Activated CD4-positive, alpha-beta T cell treated with anti-CD3 and anti-CD28 coated beads, Interleukin-2, amount 10 ng/mL, durations not matched to agents 24 days and 14 days (primary cell): ENCODE measurements around the gene HSDL1. TPM values are rescaled to one million over a fixed set of nuclear protein-coding genes. Genes with fewer than 3 reads are reported as not detected.

Experiments used
- DNase-seq: peaks from one replicate; pipeline ENCODE4 v3.0.0; 2022
- H3K27ac Mint-ChIP-seq: one replicate; pipeline ENCODE4 v1.8.0; 2022; ENCODE audit warnings: mild to moderate bottlenecking, mixed read lengths
- H3K27me3 Mint-ChIP-seq: one replicate; pipeline ENCODE4 v1.8.0; 2022; ENCODE audit warnings: mixed read lengths
- H3K36me3 Mint-ChIP-seq: one replicate; pipeline ENCODE4 v1.8.0; 2022; ENCODE audit warnings: low read depth, mild to moderate bottlenecking, mixed read lengths
- H3K4me1 Mint-ChIP-seq: one replicate; pipeline ENCODE4 v1.8.0; 2021; ENCODE audit warnings: mixed read lengths
- H3K4me3 Mint-ChIP-seq: one replicate; pipeline ENCODE4 v1.8.0; 2022; ENCODE audit warnings: mild to moderate bottlenecking, moderate library complexity, mixed read lengths
- H3K9me3 Mint-ChIP-seq: one replicate; pipeline ENCODE4 v1.8.0; 2021; ENCODE audit warnings: mixed read lengths
- intact Hi-C: fragments of 100-400 bp; cut with micrococcal nuclease; formaldehyde crosslinking; loops from one replicate; pipeline ENCODE4 v1.15.1; 2023
- total RNA-seq: library from RNA; stranded (reverse); gene quantifications from 2 replicates; pipeline ENCODE4 v1.2.3, GENCODE V29; 2022

HSDL1 gene
- total RNA-seq: 16.4 and 17.6 TPM in 2 replicates

GRCh38 chr16:84144859-84145639 is at the start of gene HSDL1, which contains the start of gene DNAAF1:
Gene HSDL1, minus strand, starts transcription at chr16:84145177. Its CDS starts 13,856 bp downstream, at chr16:84131321.
Gene DNAAF1, plus strand, starts transcription at chr16:84145308. Its CDS starts 133 bp downstream, at chr16:84145441.
- Mint-ChIP-seq H3K4me3 (peak within 1 kb of the TSS; percentile 94), H3K36me3 (peaks cover 3% of the 10 kb centered on the region), H3K4me1 (peaks cover 11% of the 10 kb centered on the region), H3K9me3 (no peaks in the 10 kb centered on the region), H3K27ac (peak within 1 kb of the TSS; percentile 86), H3K27me3 (peaks cover 16% of the 10 kb centered on the region)
- intact Hi-C loops: loop anchor here (1.0 to 2.0 kb wide), 3 partner anchors 29 to 60 kb away; partner anchors contain the start of genes MBTPS1 and TAF1C
- DNase-seq: peak; percentile 99

DNA sequence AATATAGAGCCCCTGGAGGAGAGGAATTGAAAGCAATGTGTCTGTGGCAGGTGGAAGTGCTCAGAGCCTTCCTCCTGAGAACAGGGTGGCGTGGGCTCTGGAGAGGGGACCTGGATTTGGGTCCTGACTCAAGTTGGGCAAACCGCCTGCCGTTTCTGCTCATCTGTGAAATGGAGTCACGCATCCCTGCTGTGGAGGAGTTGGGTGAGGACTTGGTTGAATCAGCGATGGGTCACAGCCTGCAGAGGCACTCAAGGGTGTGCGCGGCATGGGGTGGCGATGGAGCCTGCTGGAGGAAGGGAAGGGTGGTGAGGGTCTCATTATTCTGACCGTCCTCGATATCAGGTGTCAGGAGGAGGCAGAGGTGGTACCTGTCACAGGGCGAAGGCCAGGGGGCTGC is 49.0 kb upstream of the HSDL1 start:
- Mint-ChIP-seq H3K36me3 (no peaks in the 10 kb centered on the region), H3K27me3 (peaks cover 1% of the 10 kb centered on the region), H3K9me3 (no peaks in the 10 kb centered on the region), H3K27ac (peak overlapping the region; percentile 71), H3K4me1 (peaks cover 17% of the 10 kb centered on the region), H3K4me3 (peak overlapping the region; percentile 39)
- intact Hi-C loops: no loop called here
- DNase-seq: no peak

DNA sequence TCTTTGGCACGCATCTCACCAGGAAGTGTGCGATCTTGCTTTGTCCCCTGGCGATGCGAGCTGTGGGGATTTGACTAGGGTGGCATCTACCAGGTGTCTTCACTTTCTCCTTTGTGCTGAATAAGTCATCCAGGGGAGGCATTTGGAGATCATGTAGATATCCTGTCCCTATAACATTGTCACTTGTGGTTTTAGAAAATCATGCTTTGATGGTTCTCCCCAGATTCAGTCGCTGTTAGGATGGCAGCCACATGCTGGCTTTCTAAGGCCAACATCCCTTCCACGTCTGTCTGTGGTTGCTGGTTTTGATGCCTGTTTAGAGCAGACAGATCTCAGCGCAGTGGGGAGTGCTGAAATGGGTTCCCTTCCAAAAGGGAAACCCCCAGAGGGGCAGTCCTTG is 48.5 kb upstream of the HSDL1 start:
- peaks cover 17% of the 10 kb centered on the region for H3K4me1 Mint-ChIP-seq
- peak overlapping the region; percentile 39 for H3K4me3 Mint-ChIP-seq
- intact Hi-C loops: no loop called here
- peak; percentile 68 for DNase-seq
- H3K36me3 Mint-ChIP-seq: no peaks in the 10 kb centered on the region
- H3K27me3 Mint-ChIP-seq: no peaks in the 10 kb centered on the region
- no peaks in the 10 kb centered on the region for H3K9me3 Mint-ChIP-seq
- peak overlapping the region; percentile 71 for H3K27ac Mint-ChIP-seq

DNA sequence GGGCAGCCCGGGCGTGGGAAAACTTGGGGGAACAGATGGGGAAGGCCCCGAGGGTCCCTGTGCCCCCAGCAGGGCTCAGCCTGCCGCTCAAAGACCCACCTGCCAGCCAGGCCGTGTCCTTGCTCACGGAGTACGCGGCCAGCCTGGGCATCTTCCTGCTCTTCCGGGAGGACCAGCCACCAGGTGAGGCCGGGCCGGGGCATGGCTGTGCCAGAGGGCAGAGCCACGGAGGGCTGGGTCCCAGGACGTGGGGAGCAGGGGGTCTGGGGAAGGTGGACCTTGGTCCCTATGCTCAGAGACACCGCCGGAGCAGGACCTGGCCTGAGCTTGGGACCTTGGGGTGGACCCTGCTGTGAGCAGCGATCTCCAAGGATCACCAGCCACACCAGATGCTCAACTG is 46.5 kb upstream of the HSDL1 start:
- intact Hi-C loops: no loop called here

DNA sequence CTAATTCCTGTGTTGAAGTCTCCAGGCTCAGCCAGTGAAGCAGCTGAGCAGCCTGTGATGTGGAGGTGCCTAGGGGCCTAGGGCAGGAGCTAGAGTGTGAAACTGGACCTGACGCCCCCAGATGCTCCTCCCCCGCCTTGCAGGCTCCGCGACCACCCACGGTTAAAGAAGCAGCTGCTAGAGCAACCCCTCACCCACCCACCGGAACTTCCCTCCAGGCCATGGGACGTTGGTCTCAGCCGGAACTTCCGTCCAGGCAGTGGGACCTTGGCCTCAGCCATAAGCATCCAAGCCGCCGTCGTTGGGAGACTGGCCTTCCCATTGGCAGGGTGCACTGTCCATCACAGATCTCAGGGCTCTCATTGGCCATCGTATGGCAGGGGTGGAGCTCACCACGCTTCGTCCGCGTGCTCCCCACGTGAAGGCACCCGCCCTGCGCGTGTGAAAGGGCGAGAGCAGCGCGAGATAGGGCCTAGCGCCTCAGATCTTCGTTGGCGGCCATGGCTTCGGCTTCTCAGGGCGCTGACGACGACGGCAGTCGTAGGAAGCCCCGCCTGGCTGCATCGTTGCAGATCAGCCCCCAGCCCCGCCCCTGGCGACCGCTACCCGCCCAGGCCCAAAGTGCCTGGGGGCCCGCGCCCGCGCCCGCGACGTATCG is 45.9 kb upstream of the HSDL1 start, which contains the start of gene ADAD2:
TSS of gene ADAD2 (plus strand) at position 427 of the 658 bp plus-strand sequence. CDS start at position 501, 74 bp downstream.
- DNase-seq: peak; percentile 64
- Mint-ChIP-seq H3K27ac (no peak within 1 kb of the TSS), H3K4me1 (peaks cover 20% of the 10 kb centered on the region)

More for the DNA sequence above, 46.5 kb upstream of the HSDL1 start:
- DNase-seq: no peak
- H3K27ac Mint-ChIP-seq: no peak overlapping the region
- no peaks in the 10 kb centered on the region for H3K36me3 Mint-ChIP-seq
- H3K4me3 Mint-ChIP-seq: no peak overlapping the region
- peaks cover 17% of the 10 kb centered on the region for H3K4me1 Mint-ChIP-seq
- H3K9me3 Mint-ChIP-seq: no peaks in the 10 kb centered on the region
- no peaks in the 10 kb centered on the region for H3K27me3 Mint-ChIP-seq

DNA sequence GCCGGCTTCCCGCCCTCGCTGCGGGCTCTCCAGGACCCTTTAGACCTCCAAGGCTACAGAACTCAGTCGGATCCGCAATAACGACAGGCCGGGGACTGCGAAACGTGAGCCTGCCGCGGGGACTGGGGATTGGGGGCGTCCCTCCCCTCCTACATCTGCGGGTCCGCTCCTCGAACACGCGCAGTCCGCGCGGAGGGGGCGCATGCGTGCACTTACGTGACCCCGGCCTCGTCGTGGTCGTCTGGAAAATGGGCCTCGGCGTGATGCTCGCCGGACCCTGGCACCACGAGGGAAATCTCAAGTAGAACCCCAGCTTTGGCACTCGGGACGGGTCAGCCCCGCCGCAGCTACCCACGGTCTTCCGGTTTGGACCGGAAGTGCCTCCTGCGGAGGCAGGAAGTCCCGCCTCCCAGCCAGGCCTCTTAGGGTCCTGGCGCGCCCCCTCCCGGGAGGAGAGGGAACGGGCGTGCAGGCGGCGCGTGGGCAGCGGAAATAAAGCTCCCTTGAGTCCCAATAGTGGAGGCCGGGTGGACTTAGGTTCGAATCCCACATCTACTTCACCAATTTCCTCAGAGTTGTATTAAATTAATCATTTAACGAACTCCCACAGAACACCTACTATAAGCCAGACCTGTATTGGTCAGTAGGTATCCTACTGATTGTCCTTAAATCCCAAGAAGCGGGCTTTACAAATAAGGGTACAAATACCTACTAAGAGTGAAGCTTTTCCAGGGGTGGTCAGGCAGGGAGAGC is 41.9 kb upstream of the HSDL1 start, which contains the start of gene TAF1C:
TSS of gene TAF1C (minus strand) at position 373 of the 753 bp plus-strand sequence. CDS start 2,069 bp downstream, outside the sequence.
- peak within 1 kb of the TSS; percentile 95 for H3K27ac Mint-ChIP-seq
- peaks cover 18% of the 10 kb centered on the region for H3K4me1 Mint-ChIP-seq
- H3K4me3 Mint-ChIP-seq: peak within 1 kb of the TSS; percentile 94
- H3K27me3 Mint-ChIP-seq: no peaks in the 10 kb centered on the region
- intact Hi-C loops: loop anchor here (1.0 to 5.0 kb wide), 5 partner anchors 42 to 235 kb away; partner anchors contain the start of genes DNAAF1, HSDL1, MBTPS1 and OSGIN1
- DNase-seq: peak; percentile 97
- H3K9me3 Mint-ChIP-seq: no peaks in the 10 kb centered on the region
- peaks cover 21% of the 10 kb centered on the region for H3K36me3 Mint-ChIP-seq

More for the DNA sequence above, 45.9 kb upstream of the HSDL1 start, which contains the start of gene ADAD2:
- no peaks in the 10 kb centered on the region for H3K36me3 Mint-ChIP-seq
- no peaks in the 10 kb centered on the region for H3K27me3 Mint-ChIP-seq
- no peak within 1 kb of the TSS for H3K4me3 Mint-ChIP-seq
- intact Hi-C loops: no loop called here
- H3K9me3 Mint-ChIP-seq: no peaks in the 10 kb centered on the region

DNA sequence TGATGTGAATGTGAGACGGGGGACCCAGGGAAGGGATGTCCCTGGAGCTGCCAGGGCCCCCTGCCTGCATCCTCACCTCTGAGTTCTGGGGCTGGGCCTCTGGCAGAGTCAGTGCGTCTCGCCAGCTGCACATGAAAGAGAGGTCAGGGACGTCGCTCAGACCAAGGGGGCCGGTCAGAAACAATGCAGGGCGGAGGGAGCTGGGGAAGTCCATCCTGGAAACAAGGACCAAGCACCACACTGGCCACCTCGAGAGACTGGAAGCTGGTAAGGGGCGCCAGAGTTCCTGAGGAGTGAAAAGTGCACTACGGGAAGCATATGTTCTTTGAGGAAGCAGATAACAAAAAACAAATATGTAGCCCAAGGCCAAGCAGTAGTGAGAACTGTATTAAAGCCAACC is 39.8 kb upstream of the HSDL1 start:
- H3K4me3 Mint-ChIP-seq: peak overlapping the region; percentile 94
- intact Hi-C loops: loop anchor here (5.0 kb wide), 2 partner anchors 232 to 838 kb away; partner anchors contain the start of gene OSGIN1
- peak overlapping the region; percentile 71 for H3K27ac Mint-ChIP-seq

GRCh38 chr16:84183911-84184591 is 39.1 kb upstream of the HSDL1 start:
- intact Hi-C loops: loop anchor here (5.0 kb wide), 1 partner anchor 838 kb away; no protein-coding TSS in a partner anchor
- no peak for DNase-seq
- peaks cover 18% of the 10 kb centered on the region for H3K4me1 Mint-ChIP-seq
- H3K36me3 Mint-ChIP-seq: peaks cover 26% of the 10 kb centered on the region
- no peaks in the 10 kb centered on the region for H3K9me3 Mint-ChIP-seq
- H3K27me3 Mint-ChIP-seq: no peaks in the 10 kb centered on the region
- H3K27ac Mint-ChIP-seq: peak overlapping the region; percentile 1
- H3K4me3 Mint-ChIP-seq: no peak overlapping the region

More for the DNA sequence above, 39.8 kb upstream of the HSDL1 start:
- H3K9me3 Mint-ChIP-seq: no peaks in the 10 kb centered on the region
- no peak for DNase-seq
- H3K27me3 Mint-ChIP-seq: no peaks in the 10 kb centered on the region
- peaks cover 26% of the 10 kb centered on the region for H3K36me3 Mint-ChIP-seq
- peaks cover 18% of the 10 kb centered on the region for H3K4me1 Mint-ChIP-seq

- Mint-ChIP-seq H3K27me3 (no peaks in the 10 kb centered on the region), H3K4me1 (peaks cover 18% of the 10 kb centered on the region), H3K9me3 (no peaks in the 10 kb centered on the region), H3K36me3 (peaks cover 29% of the 10 kb centered on the region), H3K4me3 (no peak overlapping the region), H3K27ac (no peak overlapping the region)
- intact Hi-C loops: loop anchor here (5.0 kb wide), 1 partner anchor 839 kb away; no protein-coding TSS in a partner anchor
- DNase-seq: no peak
Observed at GRCh38 chr16:84183572-84183875, 38.5 kb upstream of the HSDL1 start.

- no peak overlapping the region for H3K4me3 Mint-ChIP-seq
- H3K36me3 Mint-ChIP-seq: peaks cover 31% of the 10 kb centered on the region
- peaks cover 21% of the 10 kb centered on the region for H3K4me1 Mint-ChIP-seq
- DNase-seq: no peak
- no peaks in the 10 kb centered on the region for H3K27me3 Mint-ChIP-seq
- H3K27ac Mint-ChIP-seq: no peak overlapping the region
- no peaks in the 10 kb centered on the region for H3K9me3 Mint-ChIP-seq
- intact Hi-C loops: loop anchor here (5.0 kb wide), 1 partner anchor 839 kb away; no protein-coding TSS in a partner anchor
Observed at GRCh38 chr16:84182680-84183571, 37.9 kb upstream of the HSDL1 start.

DNA sequence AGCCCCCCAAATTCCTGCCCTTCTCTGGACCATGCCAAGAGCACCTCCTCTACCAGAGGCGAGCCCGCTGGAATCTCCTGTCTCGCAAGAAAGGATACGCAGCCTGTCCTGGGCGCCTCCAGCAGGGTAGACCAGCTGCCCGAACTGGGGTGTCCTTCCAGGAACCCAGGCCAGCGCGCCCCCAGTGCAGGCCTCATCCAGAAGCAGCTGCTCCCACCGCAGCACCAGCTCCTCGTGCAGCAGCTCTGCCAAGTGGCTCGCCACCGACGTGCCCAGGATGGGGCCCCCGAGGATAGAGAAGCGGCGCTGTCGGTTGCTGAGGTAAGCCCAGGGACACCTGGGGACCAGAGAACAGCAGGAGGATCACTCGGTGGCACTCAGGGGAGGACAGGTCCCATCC is 37.1 kb upstream of the HSDL1 start:
- Mint-ChIP-seq H3K9me3 (no peaks in the 10 kb centered on the region), H3K36me3 (peaks cover 36% of the 10 kb centered on the region), H3K27me3 (no peaks in the 10 kb centered on the region), H3K4me3 (no peak overlapping the region), H3K27ac (no peak overlapping the region), H3K4me1 (peaks cover 25% of the 10 kb centered on the region)
- DNase-seq: no peak
- intact Hi-C loops: loop anchor here (5.0 kb wide), 1 partner anchor 840 kb away; no protein-coding TSS in a partner anchor
